Thyroid gland (tissue), 4 donors: ENCODE data around the gene TMEM151B.

Experiments used
- CTCF ChIP-seq, 6 experiments: fragments of 200-600 bp in 3 of 6; fragments of 450-650 bp in 3 of 6; sonication (generic) in 3 of 6; IDR thresholded peaks; one replicate each; pipeline ENCODE4 v1.5.1; 2016 to 2019; ENCODE audit warnings: antibody characterized with exemption in 6 of 6, mild to moderate bottlenecking in 2 of 6, inconsistent platforms in 1 of 6, moderate library complexity in 1 of 6
- POLR2A ChIP-seq, 2 donors: fragments of 450-650 bp; IDR thresholded peaks; one replicate each; pipeline ENCODE4 v1.6.1; 2017; ENCODE audit warnings: antibody characterized with exemption in 2 of 2, mild to moderate bottlenecking in 2 of 2, moderate library complexity in 1 of 2

DNA sequence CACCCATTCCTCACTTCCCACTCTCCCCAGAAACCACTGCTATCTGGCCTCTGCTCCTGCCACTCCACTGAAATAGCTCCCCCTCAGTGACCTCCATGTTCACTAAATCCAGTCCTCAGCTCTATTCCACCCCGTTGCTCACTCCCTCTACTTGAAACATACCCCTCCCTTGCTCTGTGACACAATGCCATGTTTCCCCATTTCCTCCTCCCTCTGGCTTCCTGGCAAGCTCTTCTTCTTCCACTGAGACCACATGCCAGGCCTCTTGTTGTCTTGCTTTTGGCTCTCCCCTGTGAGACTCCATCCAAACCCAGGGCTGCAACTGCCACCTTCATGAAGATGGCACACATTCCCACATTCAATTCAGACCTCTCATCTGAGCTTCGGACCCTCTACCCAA, 13.9 kb downstream of the TMEM151B start:
- no peak for TF ChIP-seq CTCF (IDR thresholded peaks at IDR 0.05)
- no peak for TF ChIP-seq POLR2A (IDR thresholded peaks at IDR 0.05)
